ENCODE data around the gene ABHD2. TPM values are rescaled to one million over a fixed set of nuclear protein-coding genes. Genes with fewer than 3 reads are reported as not detected.
"Not testable (repeated sequence)": the region's sequence is repeated elsewhere in the genome, so short reads cannot be mapped to it uniquely, and the experiment has no call there.

ABHD2 gene
- total and polyA plus RNA-seq, 2 donors (not counting 3 experiments of a cell fraction or from before 2014, with no cell fraction given), result 14.0 to 62.2 TPM

GRCh38 chr15:89231832-89232231, 143.6 kb downstream of the ABHD2 start:
- H3K9ac ChIP-seq (replicated peaks; ENCODE audit: extremely low read depth, insufficient read depth, low read length), result no peak overlapping the region
- no peaks in the 10 kb centered on the region for H3K9me3 ChIP-seq (replicated peaks; ENCODE audit: control insufficient read depth, insufficient read depth, low read length)
- no peaks in the 10 kb centered on the region for H3K4me1 ChIP-seq (ENCODE audit: control insufficient read depth, extremely low read depth, insufficient read depth, low read length)
- H3K9me1 ChIP-seq (replicated peaks; ENCODE audit: control insufficient read depth, extremely low read depth, insufficient read depth, low read length), result no peaks in the 10 kb centered on the region
- no peaks in the 10 kb centered on the region for H3K36me3 ChIP-seq (ENCODE audit: control insufficient read depth in 2 of 2, extremely low read depth in 1 of 2, insufficient read depth in 2 of 2, low read length in 2 of 2)
- H4K20me1 ChIP-seq (replicated peaks; ENCODE audit: control insufficient read depth, extremely low read depth, insufficient read depth, low read length), result no peaks in the 10 kb centered on the region
- no peak overlapping the region for H3K4me2 ChIP-seq (ENCODE audit: insufficient read depth, low read length)
- ChIA-PET POLR2A (no interaction called here), CTCF (interaction anchor here (2.2 kb wide), 1 partner anchor 25 kb away, joined by 9 read pairs; no protein-coding TSS in a partner anchor)
- no peak overlapping the region for H3K4me3 ChIP-seq (replicated peaks in 1 of 3; ENCODE audit: insufficient read depth in 1 of 3, low read depth in 1 of 3, low read length in 3 of 3)
- TF ChIP-seq CTCF (IDR thresholded peaks at IDR 0.05; ENCODE audit: extremely low read depth in 1 of 2, insufficient read depth in 1 of 2, low read depth in 1 of 2, low read length in 2 of 2), result no peak
- TF ChIP-seq POLR2A (IDR thresholded peaks at IDR 0.05; ENCODE audit: low read depth, low read length), result no peak
- TF ChIP-seq FOS (IDR thresholded peaks at IDR 0.05; ENCODE audit: borderline replicate concordance, insufficient read depth, low read length), result no peak
- no peak for TF ChIP-seq MYC (IDR thresholded peaks at IDR 0.05; ENCODE audit: low read depth, low read length)
- TF ChIP-seq GATA2 (IDR thresholded peaks at IDR 0.05; ENCODE audit: insufficient read depth, insufficient read length, low read depth, low read length), result no peak
- TF ChIP-seq JUN (IDR thresholded peaks at IDR 0.05; ENCODE audit: borderline replicate concordance, insufficient read depth, insufficient read length, low read depth), result no peak
- no peak for TF ChIP-seq POLR2AphosphoS5 (IDR thresholded peaks at IDR 0.05; ENCODE audit: insufficient read depth, low read depth, low read length)
- no peak for TF ChIP-seq MAX (IDR thresholded peaks at IDR 0.05; ENCODE audit: insufficient read depth, insufficient read length)
- TF ChIP-seq EZH2 (IDR thresholded peaks at IDR 0.05; ENCODE audit: borderline replicate concordance, low read depth, low read length, severe bottlenecking), result no peak
- dilution Hi-C loops (cut with MboI; ENCODE audit: extremely low pct_ligation_motif_present, low sequenced_read_pairs), result no loop called here
- BruUV-seq (replicated peaks), result no TSS peak
- H2AFZ ChIP-seq (ENCODE audit: low read depth, low read length), result no peak overlapping the region
- intact Hi-C loops (cut with micrococcal nuclease), result loop anchor here (1.0 kb wide), 1 partner anchor 11 kb away; the partner anchor contains the start of gene FANCI
- peaks cover 5 to 6% of the 10 kb centered on the region in 2 experiments for H3K27me3 ChIP-seq (ENCODE audit: control insufficient read depth in 2 of 2, insufficient read depth in 2 of 2, low read length in 2 of 2)
- DNase-seq (ENCODE audit: low read depth, low spot score) (no peak), FAIRE-seq (no peak)
- no peaks in the 10 kb centered on the region for H3K79me2 ChIP-seq (ENCODE audit: control insufficient read depth, insufficient read depth, low read length)
- H3K27ac ChIP-seq (ENCODE audit: insufficient read depth, low read depth, low read length), result no peak overlapping the region

GRCh38 chr15:89239883-89240810, 151.9 kb downstream of the ABHD2 start:
- H3K9me3 ChIP-seq (replicated peaks; ENCODE audit: control insufficient read depth, insufficient read depth, low read length); H3K4me3 ChIP-seq (replicated peaks in 1 of 3; ENCODE audit: insufficient read depth in 1 of 3, low read depth in 1 of 3, low read length in 3 of 3); H3K79me2 ChIP-seq (ENCODE audit: control insufficient read depth, insufficient read depth, low read length); POLR2A ChIA-PET; H2AFZ ChIP-seq (ENCODE audit: low read depth, low read length); H3K9ac ChIP-seq (replicated peaks; ENCODE audit: extremely low read depth, insufficient read depth, low read length); FAIRE-seq; H3K9me1 ChIP-seq (replicated peaks; ENCODE audit: control insufficient read depth, extremely low read depth, insufficient read depth, low read length); BruUV-seq (replicated peaks); H4K20me1 ChIP-seq (replicated peaks; ENCODE audit: control insufficient read depth, extremely low read depth, insufficient read depth, low read length); H3K27ac ChIP-seq (ENCODE audit: insufficient read depth, low read depth, low read length); H3K4me2 ChIP-seq (ENCODE audit: insufficient read depth, low read length); H3K36me3 ChIP-seq (ENCODE audit: control insufficient read depth in 2 of 2, extremely low read depth in 1 of 2, insufficient read depth in 2 of 2, low read length in 2 of 2); DNase-seq (ENCODE audit: low read depth, low spot score); intact Hi-C loops (cut with micrococcal nuclease); dilution Hi-C loops (cut with MboI; ENCODE audit: extremely low pct_ligation_motif_present, low sequenced_read_pairs): not testable (repeated sequence)
- peaks cover 6 to 13% of the 10 kb centered on the region in 2 experiments for H3K27me3 ChIP-seq (ENCODE audit: control insufficient read depth in 2 of 2, insufficient read depth in 2 of 2, low read length in 2 of 2)
- H3K4me1 ChIP-seq (ENCODE audit: control insufficient read depth, extremely low read depth, insufficient read depth, low read length), result peaks cover 11% of the 10 kb centered on the region
- CTCF ChIA-PET, result interaction anchor here (1.3 kb wide), 1 partner anchor 33 kb away, joined by 5 read pairs; no protein-coding TSS in a partner anchor

Data from endothelial cell of umbilical vein (primary cell).